Caco-2 (cell line): Measurements from ENCODE around the gene AMER1. TPM values are rescaled to one million over a fixed set of nuclear protein-coding genes. Genes with fewer than 3 reads are reported as not detected.

Source experiments
- BruUV-seq: library from RNA; stranded (reverse); fragments of 400-500 nt; replicated peaks from 2 replicates; lab custom pipeline; 2021; lab: Mats Ljungman, UMichigan
- CTCF ChIA-PET: fragments of 300-600 bp; sonication (Branson Sonifier 250); formaldehyde crosslinking; loops from one replicate; lab custom pipeline; 2022; ENCODE audit warnings: antibody characterized with exemption; lab: Charles Lee
- POLR2A ChIA-PET: fragments of 300-600 bp; sonication (Branson Sonifier 250); formaldehyde crosslinking; loops from one replicate; lab custom pipeline; 2022; ENCODE audit warnings: antibody characterized with exemption; lab: Charles Lee
- DNase-seq, 2 experiments: peaks; one replicate each; pipeline versions ENCODE4 v3.0.0 to v3.0.0-alpha.2; 2020 to 2022
- H3K27me3 ChIP-seq: replicated peaks from 2 replicates; pipeline ENCODE4 v1.6.0; 2011; ENCODE audit warnings: low read length; ENCODE audit not compliant: control insufficient read depth, insufficient read depth
- H3K36me3 ChIP-seq: 2 replicates; pipeline ENCODE4 v1.5.1; 2011; ENCODE audit warnings: low read length; ENCODE audit not compliant: control insufficient read depth, insufficient read depth
- H3K4me1 ChIP-seq: fragments of 250-450 bp; sonication (Bioruptor Pico); 2 replicates; pipeline ENCODE4 v1.5.1; 2020; ENCODE audit warnings: mild to moderate bottlenecking
- H3K4me3 ChIP-seq: 2 replicates; pipeline ENCODE4 v1.5.1; 2011; ENCODE audit warnings: low read depth, mild to moderate bottlenecking, control low read depth, low read length
- H3K9me3 ChIP-seq: fragments of 250-450 bp; sonication (Bioruptor Pico); 2 replicates; pipeline ENCODE4 v1.5.1; 2020; ENCODE audit warnings: mild to moderate bottlenecking, moderate library complexity
- H3K27ac Mint-ChIP-seq: one replicate; pipeline ENCODE4 v1.8.0; 2022; ENCODE audit warnings: mixed read lengths; ENCODE audit not compliant: unreplicated experiment
- H3K27me3 Mint-ChIP-seq: one replicate; pipeline ENCODE4 v1.8.0; 2022; ENCODE audit warnings: mixed read lengths; ENCODE audit not compliant: insufficient read depth, unreplicated experiment
- H3K36me3 Mint-ChIP-seq: one replicate; pipeline ENCODE4 v1.8.0; 2022; ENCODE audit warnings: mild to moderate bottlenecking, mixed read lengths; ENCODE audit not compliant: insufficient read depth, unreplicated experiment
- H3K4me1 Mint-ChIP-seq: one replicate; pipeline ENCODE4 v1.8.0; 2022; ENCODE audit warnings: low read depth, mixed read lengths; ENCODE audit not compliant: unreplicated experiment
- H3K4me3 Mint-ChIP-seq: one replicate; pipeline ENCODE4 v1.8.0; 2022; ENCODE audit warnings: mild to moderate bottlenecking, moderate library complexity, mixed read lengths; ENCODE audit not compliant: unreplicated experiment
- H3K9me3 Mint-ChIP-seq: one replicate; pipeline ENCODE4 v1.8.0; 2022; ENCODE audit warnings: mixed read lengths; ENCODE audit not compliant: unreplicated experiment
- CTCF ChIP-seq, 2 experiments: fragments of 200-600 bp in 1 of 2; IDR thresholded peaks; 1 replicate in 1 of 2; 2 replicates in 1 of 2; pipeline versions ENCODE4 v1.5.1 to v1.8.0; 2011 to 2022; ENCODE audit warnings: antibody characterized with exemption in 1 of 2, control low read depth in 1 of 2, inconsistent platforms in 1 of 2, low read depth in 1 of 2, low read length in 1 of 2, mild to moderate bottlenecking in 1 of 2, moderate library complexity in 1 of 2; ENCODE audit not compliant: insufficient read depth in 1 of 2, severe bottlenecking in 1 of 2, unreplicated experiment in 1 of 2
- intact Hi-C: fragments of 100-400 bp; cut with micrococcal nuclease; formaldehyde crosslinking; loops from one replicate; pipeline ENCODE4 v1.10.0; 2022; ENCODE audit not compliant: unreplicated experiment
- total RNA-seq: library from RNA; stranded (reverse); gene quantifications from 2 replicates; pipeline ENCODE4 v1.2.3, GENCODE V29; 2022

AMER1 gene
- total RNA-seq, 1 experiment from 2014 or later, result 11.0 TPM

GRCh38 chrX:64182208-64182607 is 23.3 kb downstream of the AMER1 start:
- Histone ChIP-seq H3K4me3 (no peak overlapping the region), H3K4me1 (no peaks in the 10 kb centered on the region), H3K9me3 (no peaks in the 10 kb centered on the region), H3K36me3 (no peaks in the 10 kb centered on the region), H3K27me3 (no peaks in the 10 kb centered on the region)
- no peak overlapping the region for H3K27ac Mint-ChIP-seq
- ChIA-PET CTCF (no interaction called here), POLR2A (no interaction called here)
- H3K9me3 Mint-ChIP-seq, result no peaks in the 10 kb centered on the region
- no peaks in the 10 kb centered on the region for H3K36me3 Mint-ChIP-seq
- intact Hi-C loops, result loop anchor here (10.0 kb wide), 1 partner anchor 427 kb away; a partner anchor contains a TSS
- H3K4me1 Mint-ChIP-seq, result no peaks in the 10 kb centered on the region
- no peak for DNase-seq
- no peak overlapping the region for H3K4me3 Mint-ChIP-seq
- TF ChIP-seq CTCF (IDR thresholded peaks at IDR 0.05; ENCODE audit: insufficient read depth in 1 of 2, low read depth in 1 of 2, low read length in 1 of 2, severe bottlenecking in 1 of 2, unreplicated experiment in 1 of 2), result no peak
- H3K27me3 Mint-ChIP-seq, result no peaks in the 10 kb centered on the region
- no TSS peak for BruUV-seq

GRCh38 chrX:64176876-64177275 is 28.6 kb downstream of the AMER1 start:
- H3K4me3 ChIP-seq, result no peak overlapping the region
- H3K36me3 ChIP-seq, result no peaks in the 10 kb centered on the region
- H3K27me3 ChIP-seq, result no peaks in the 10 kb centered on the region
- Mint-ChIP-seq H3K27me3 (no peaks in the 10 kb centered on the region), H3K4me1 (no peaks in the 10 kb centered on the region), H3K36me3 (no peaks in the 10 kb centered on the region), H3K9me3 (no peaks in the 10 kb centered on the region), H3K4me3 (no peak overlapping the region), H3K27ac (no peak overlapping the region)
- ChIA-PET POLR2A (no interaction called here), CTCF (no interaction called here)
- DNase-seq, result no peak
- intact Hi-C loops, result no loop called here
- H3K9me3 ChIP-seq, result no peaks in the 10 kb centered on the region
- no peaks in the 10 kb centered on the region for H3K4me1 ChIP-seq
- TF ChIP-seq CTCF (IDR thresholded peaks at IDR 0.05; ENCODE audit: insufficient read depth in 1 of 2, low read depth in 1 of 2, low read length in 1 of 2, severe bottlenecking in 1 of 2, unreplicated experiment in 1 of 2), result no peak
- BruUV-seq, result no TSS peak

- no peaks in the 10 kb centered on the region for H3K27me3 Mint-ChIP-seq
- no peaks in the 10 kb centered on the region for H3K4me1 ChIP-seq
- no peaks in the 10 kb centered on the region for H3K9me3 Mint-ChIP-seq
- no peaks in the 10 kb centered on the region for H3K36me3 ChIP-seq
- H3K9me3 ChIP-seq, result no peaks in the 10 kb centered on the region
- no TSS peak for BruUV-seq
- CTCF ChIA-PET, result no interaction called here
- H3K4me3 ChIP-seq, result no peak overlapping the region
- POLR2A ChIA-PET, result no interaction called here
- H3K4me3 Mint-ChIP-seq, result no peak overlapping the region
- intact Hi-C loops, result loop anchor here (5.0 kb wide), 1 partner anchor 37 kb away; the partner anchor contains the start of gene AMER1
- no peaks in the 10 kb centered on the region for H3K4me1 Mint-ChIP-seq
- TF ChIP-seq CTCF (IDR thresholded peaks at IDR 0.05; ENCODE audit: insufficient read depth in 1 of 2, low read depth in 1 of 2, low read length in 1 of 2, severe bottlenecking in 1 of 2, unreplicated experiment in 1 of 2), result no peak
- no peaks in the 10 kb centered on the region for H3K27me3 ChIP-seq
- DNase-seq, result no peak
- H3K27ac Mint-ChIP-seq, result no peak overlapping the region
- H3K36me3 Mint-ChIP-seq, result no peaks in the 10 kb centered on the region
These were observed 35.5 kb downstream of the AMER1 start for GRCh38 chrX:64169988-64170387.
